OCI-LY7 (cell line): ENCODE results near the gene FNDC3B. TPM values are rescaled to one million over a fixed set of nuclear protein-coding genes. Genes with fewer than 3 reads are reported as not detected.

Source experiments
- BruUV-seq: library from RNA; stranded (reverse); fragments of 400-500 nt; replicated peaks from 2 replicates; lab custom pipeline; 2021; lab: Mats Ljungman, UMichigan
- CTCF ChIA-PET: fragments of 300-600 bp; sonication (Branson Sonifier 250); formaldehyde crosslinking; loops from one replicate; lab custom pipeline; 2022; ENCODE audit warnings: antibody characterized with exemption; ENCODE audit not compliant: unreplicated experiment; lab: Charles Lee
- POLR2A ChIA-PET: fragments of 300-600 bp; sonication (Branson Sonifier 250); formaldehyde crosslinking; loops from one replicate; lab custom pipeline; 2022; ENCODE audit warnings: antibody characterized with exemption; lab: Charles Lee
- DNase-seq: peaks from one replicate; pipeline ENCODE4 v3.0.0-alpha.2; 2015; ENCODE audit warnings: low spot score
- H2AFZ ChIP-seq: fragments of 200-600 bp; sonication (generic), shearing (Covaris generic); 2 replicates; pipeline ENCODE4 v1.6.1; 2014; ENCODE audit warnings: mild to moderate bottlenecking, antibody characterized with exemption, low read length, moderate library complexity
- H3K27ac ChIP-seq: fragments of 200-600 bp; sonication (generic); 2 replicates; pipeline ENCODE4 v1.5.1; 2014; ENCODE audit warnings: mixed run types, low read depth, mild to moderate bottlenecking, moderate library complexity, low read length, inconsistent platforms; ENCODE audit not compliant: poor library complexity, severe bottlenecking
- H3K36me3 ChIP-seq: fragments of 200-600 bp; sonication (generic); 2 replicates; pipeline ENCODE4 v1.6.1; 2014; ENCODE audit warnings: mild to moderate bottlenecking, antibody characterized with exemption, low read length, moderate library complexity, mixed read lengths; ENCODE audit not compliant: insufficient read depth
- H3K4me1 ChIP-seq: fragments of 200-600 bp; sonication (generic); 2 replicates; pipeline ENCODE4 v1.5.1; 2014; ENCODE audit warnings: mild to moderate bottlenecking, low read length; ENCODE audit not compliant: insufficient read depth, poor library complexity, severe bottlenecking
- H3K4me2 ChIP-seq: fragments of 200-600 bp; sonication (generic); 2 replicates; pipeline ENCODE4 v1.6.1; 2014; ENCODE audit warnings: mild to moderate bottlenecking, low read length
- H3K4me3 ChIP-seq: fragments of 200-600 bp; sonication (generic); 2 replicates; pipeline ENCODE4 v1.5.1; 2014; ENCODE audit warnings: mild to moderate bottlenecking, low read depth, low read length; ENCODE audit not compliant: poor library complexity, severe bottlenecking
- H3K79me2 ChIP-seq: fragments of 200-600 bp; sonication (generic); 2 replicates; pipeline ENCODE4 v1.6.1; 2016; ENCODE audit warnings: low read depth, mild to moderate bottlenecking, low read length, moderate library complexity, mixed read lengths; ENCODE audit not compliant: insufficient read depth
- H3K9me2 ChIP-seq: fragments of 200-600 bp; sonication (generic); 2 replicates; pipeline ENCODE4 v1.6.1; 2016; ENCODE audit warnings: mild to moderate bottlenecking, low read length, mixed read lengths; ENCODE audit not compliant: insufficient read depth
- H3K9me3 ChIP-seq: fragments of 200-600 bp; sonication (generic); 2 replicates; pipeline ENCODE4 v1.6.1; 2014; ENCODE audit warnings: mild to moderate bottlenecking, mixed run types, low read length, mixed read lengths
- H4K20me1 ChIP-seq: fragments of 200-600 bp; sonication (generic); 2 replicates; pipeline ENCODE4 v1.6.1; 2014; ENCODE audit warnings: mild to moderate bottlenecking, antibody characterized with exemption, low read length, moderate library complexity, mixed read lengths; ENCODE audit not compliant: insufficient read depth
- CTCF ChIP-seq: fragments of 200-600 bp; sonication (generic); conservative IDR thresholded peaks from 2 replicates; pipeline ENCODE4 v1.5.1; 2014; ENCODE audit warnings: mild to moderate bottlenecking, antibody characterized with exemption, low read length, moderate library complexity, mixed read lengths
- EZH2phosphoT487 ChIP-seq: fragments of 200-600 bp; sonication (generic); IDR thresholded peaks from 2 replicates; pipeline ENCODE4 v1.6.1; 2018; ENCODE audit warnings: low read depth, borderline replicate concordance, mild to moderate bottlenecking, mixed run types, antibody characterized with exemption, low read length, moderate library complexity, mixed read lengths
- intact Hi-C: fragments of 100-400 bp; cut with micrococcal nuclease; formaldehyde crosslinking; loops from one replicate; pipeline ENCODE4 v1.10.0; 2022; ENCODE audit not compliant: unreplicated experiment
- total RNA-seq, 2 experiments: library from RNA; depleted of rRNA in 1 of 2; stranded (reverse); fragments of >200 nt in 1 of 2; shearing (Covaris generic) in 1 of 2; gene quantifications; 2 replicates each; pipeline ENCODE4 v1.2.3, GENCODE V29; 2014 to 2022

FNDC3B gene
- total RNA-seq, 2 experiments from 2014 or later, result 23.3 to 28.5 TPM

GRCh38 chr3:172402090-172402489 is 362.7 kb downstream of the FNDC3B start:
- no peak for DNase-seq
- no peaks in the 10 kb centered on the region for H3K36me3 ChIP-seq
- TF ChIP-seq EZH2phosphoT487, result no peak
- TF ChIP-seq CTCF, result no peak
- POLR2A ChIA-PET, result interaction anchor here (0.6 kb wide), 1 partner anchor 679 kb away, joined by 3 read pairs; no protein-coding TSS in a partner anchor
- H2AFZ ChIP-seq, result no peak overlapping the region
- H3K4me1 ChIP-seq, result no peaks in the 10 kb centered on the region
- no peak overlapping the region for H3K4me2 ChIP-seq
- H3K79me2 ChIP-seq, result no peaks in the 10 kb centered on the region
- H3K27ac ChIP-seq, result no peak overlapping the region
- H3K9me2 ChIP-seq, result no peaks in the 10 kb centered on the region
- H3K9me3 ChIP-seq, result no peaks in the 10 kb centered on the region
- no peaks in the 10 kb centered on the region for H4K20me1 ChIP-seq
- no peak overlapping the region for H3K4me3 ChIP-seq
- BruUV-seq, result no TSS peak
- CTCF ChIA-PET, result no interaction called here
- intact Hi-C loops, result no loop called here

DNA sequence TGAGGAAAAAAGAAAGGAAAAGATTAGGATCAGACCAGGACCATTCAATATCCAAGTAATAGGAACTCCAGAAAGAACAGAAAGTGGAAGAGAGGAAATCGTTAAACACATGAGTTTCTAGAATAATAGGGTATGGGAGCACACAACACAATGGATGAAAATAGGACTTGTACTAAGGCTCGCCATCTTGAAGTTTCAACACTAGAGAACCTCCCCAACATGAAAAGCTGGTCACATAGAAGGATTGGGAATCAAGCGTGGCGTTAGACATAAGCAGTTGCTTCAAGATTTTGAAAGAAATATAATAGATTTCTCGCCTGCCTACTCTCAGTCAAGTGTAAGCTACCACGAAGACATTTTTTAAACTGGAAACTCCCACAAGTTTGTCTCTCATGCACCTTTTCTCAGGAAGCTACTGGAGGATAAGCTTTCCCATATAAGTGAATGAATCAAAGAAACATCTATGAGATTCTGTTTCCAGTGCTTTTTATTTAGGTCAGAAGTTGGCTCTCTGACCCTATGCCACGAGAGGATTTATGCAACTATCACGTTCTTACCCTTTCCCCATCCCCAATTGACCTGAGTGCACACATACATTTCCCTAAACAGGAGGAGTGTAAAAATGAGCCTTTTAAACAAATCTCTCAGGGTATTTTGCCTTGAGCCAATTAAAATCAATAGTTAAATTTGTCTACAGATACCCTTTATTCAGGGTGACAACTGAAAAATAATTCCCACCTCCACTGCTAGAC is 363.7 kb downstream of the FNDC3B start:
- H3K79me2 ChIP-seq, result no peaks in the 10 kb centered on the region
- H3K4me3 ChIP-seq, result no peak overlapping the region
- no peaks in the 10 kb centered on the region for H3K9me2 ChIP-seq
- no peak for TF ChIP-seq CTCF
- H4K20me1 ChIP-seq, result no peaks in the 10 kb centered on the region
- POLR2A ChIA-PET, result no interaction called here
- no peak overlapping the region for H3K4me2 ChIP-seq
- intact Hi-C loops, result no loop called here
- no peak overlapping the region for H2AFZ ChIP-seq
- CTCF ChIA-PET, result interaction anchor here (0.5 kb wide), 1 partner anchor 45 kb away, joined by 3 read pairs; no protein-coding TSS in a partner anchor
- no peaks in the 10 kb centered on the region for H3K9me3 ChIP-seq
- H3K27ac ChIP-seq, result no peak overlapping the region
- no peak for DNase-seq
- no peaks in the 10 kb centered on the region for H3K4me1 ChIP-seq
- H3K36me3 ChIP-seq, result no peaks in the 10 kb centered on the region
- BruUV-seq, result no TSS peak

DNA sequence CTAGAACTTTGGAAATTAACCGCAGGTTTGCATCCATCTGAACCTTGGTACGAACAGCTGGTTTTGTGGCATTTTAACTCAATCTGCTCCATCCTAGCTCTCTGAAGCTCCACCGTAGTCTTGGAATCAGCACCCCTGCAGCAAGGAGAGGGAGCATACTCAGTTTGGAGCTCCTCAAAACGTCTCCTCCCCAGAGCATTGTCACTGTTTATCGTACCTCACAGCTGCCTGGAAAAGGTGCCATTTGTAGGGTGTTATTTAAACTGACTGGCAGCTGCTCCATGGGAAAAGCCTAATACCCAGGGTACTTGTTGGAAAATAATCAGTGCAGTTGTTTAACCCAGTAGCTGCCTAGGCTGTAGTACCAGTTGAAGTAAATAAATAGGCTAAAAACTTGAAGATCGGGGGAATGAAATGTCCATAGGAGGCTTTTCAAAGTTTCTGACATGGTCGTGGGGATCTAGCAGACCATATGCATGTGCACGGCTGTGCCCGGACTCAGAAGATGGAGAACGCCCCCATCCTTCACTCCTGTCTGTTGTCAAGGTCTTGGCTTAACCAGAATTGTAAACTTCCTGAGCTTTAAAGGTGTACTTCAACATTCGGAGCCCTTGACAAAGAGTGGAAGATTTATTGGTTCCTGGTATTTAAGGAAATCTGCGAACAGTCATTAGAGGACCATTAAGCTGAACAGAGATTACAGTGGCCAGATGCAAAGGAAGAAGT is 365.0 kb downstream of the FNDC3B start:
- H4K20me1 ChIP-seq, result no peaks in the 10 kb centered on the region
- no peak overlapping the region for H2AFZ ChIP-seq
- no peaks in the 10 kb centered on the region for H3K79me2 ChIP-seq
- intact Hi-C loops, result no loop called here
- H3K27ac ChIP-seq, result no peak overlapping the region
- no peak for DNase-seq
- H3K4me3 ChIP-seq, result no peak overlapping the region
- no TSS peak for BruUV-seq
- no peaks in the 10 kb centered on the region for H3K4me1 ChIP-seq
- no peaks in the 10 kb centered on the region for H3K9me2 ChIP-seq
- no peak overlapping the region for H3K4me2 ChIP-seq
- CTCF ChIA-PET, result no interaction called here
- no peaks in the 10 kb centered on the region for H3K36me3 ChIP-seq
- POLR2A ChIA-PET, result interaction anchor here (0.6 kb wide), 1 partner anchor 14 kb away, joined by 3 read pairs; no protein-coding TSS in a partner anchor
- no peak for TF ChIP-seq CTCF
- TF ChIP-seq EZH2phosphoT487, result no peak
- H3K9me3 ChIP-seq, result no peaks in the 10 kb centered on the region
